Activated CD4-positive, alpha-beta T cell treated with anti-CD3 and anti-CD28 coated beads, Interleukin-2, Interleukin-6, amounts not matched to agents 100 ng/mL and 50 ng/mL, durations not matched to agents 16 hours and 8 hours (primary cell): ENCODE results near the gene STX7.

Source experiments
- DNase-seq: peaks from one replicate; pipeline ENCODE4 v3.0.0-alpha.2; 2020

The STX7 gene

DNA sequence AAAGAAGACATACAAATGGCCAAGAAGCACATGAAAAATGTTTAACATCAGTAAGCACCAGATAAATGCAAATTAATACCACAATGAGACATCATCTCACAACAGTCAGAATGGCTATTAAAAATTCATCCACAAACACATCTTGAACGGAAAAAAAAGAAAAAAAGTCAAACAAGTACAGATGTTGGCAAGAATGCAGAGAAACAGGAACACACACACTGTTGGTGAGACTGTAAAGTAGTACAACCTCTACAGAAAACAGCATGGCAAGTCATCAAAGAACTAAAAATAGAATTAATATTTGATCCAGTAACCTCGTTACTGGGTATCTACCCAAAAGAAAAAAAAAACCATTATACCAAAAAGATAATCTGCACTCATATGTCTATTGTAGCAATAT, 6.5 kb downstream of the STX7 start:
- DNase-seq = no peak

GRCh38 chr6:132505158-132505557, 7.8 kb downstream of the STX7 start:
- no peak for DNase-seq

- DNase-seq = no peak
Observed at GRCh38 chr6:132504757-132505156, 8.2 kb downstream of the STX7 start.

GRCh38 chr6:132499757-132500156, 13.2 kb downstream of the STX7 start:
- no peak for DNase-seq

GRCh38 chr6:132498638-132499037, 14.3 kb downstream of the STX7 start:
- no peak for DNase-seq

GRCh38 chr6:132496519-132497180, 16.3 kb downstream of the STX7 start:
- no peak for DNase-seq

GRCh38 chr6:132495604-132496079, 17.3 kb downstream of the STX7 start:
- DNase-seq = peak; percentile 27

GRCh38 chr6:132494954-132495353, 18.0 kb downstream of the STX7 start:
- peak; percentile 28 for DNase-seq

GRCh38 chr6:132491881-132492280, 21.0 kb downstream of the STX7 start:
- DNase-seq = no peak

DNA sequence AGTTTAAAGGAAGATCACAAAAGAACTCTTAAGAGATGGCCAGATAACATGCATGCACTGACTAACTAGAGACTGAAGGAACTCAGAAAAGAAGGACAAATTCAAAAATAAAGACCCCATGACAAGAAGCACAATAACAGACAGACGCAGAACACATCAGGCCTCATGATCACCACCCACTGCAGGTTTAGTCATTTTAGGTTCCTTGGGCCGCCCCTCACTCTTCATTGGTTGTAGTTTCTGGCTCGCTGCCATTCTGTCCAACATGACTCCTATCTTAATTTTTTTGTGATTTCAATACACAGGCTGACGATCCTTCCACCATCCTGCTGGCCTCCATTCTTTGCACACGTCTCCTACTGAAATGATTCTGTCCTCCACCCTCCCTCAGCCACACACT, 21.6 kb downstream of the STX7 start:
- no peak for DNase-seq

DNA sequence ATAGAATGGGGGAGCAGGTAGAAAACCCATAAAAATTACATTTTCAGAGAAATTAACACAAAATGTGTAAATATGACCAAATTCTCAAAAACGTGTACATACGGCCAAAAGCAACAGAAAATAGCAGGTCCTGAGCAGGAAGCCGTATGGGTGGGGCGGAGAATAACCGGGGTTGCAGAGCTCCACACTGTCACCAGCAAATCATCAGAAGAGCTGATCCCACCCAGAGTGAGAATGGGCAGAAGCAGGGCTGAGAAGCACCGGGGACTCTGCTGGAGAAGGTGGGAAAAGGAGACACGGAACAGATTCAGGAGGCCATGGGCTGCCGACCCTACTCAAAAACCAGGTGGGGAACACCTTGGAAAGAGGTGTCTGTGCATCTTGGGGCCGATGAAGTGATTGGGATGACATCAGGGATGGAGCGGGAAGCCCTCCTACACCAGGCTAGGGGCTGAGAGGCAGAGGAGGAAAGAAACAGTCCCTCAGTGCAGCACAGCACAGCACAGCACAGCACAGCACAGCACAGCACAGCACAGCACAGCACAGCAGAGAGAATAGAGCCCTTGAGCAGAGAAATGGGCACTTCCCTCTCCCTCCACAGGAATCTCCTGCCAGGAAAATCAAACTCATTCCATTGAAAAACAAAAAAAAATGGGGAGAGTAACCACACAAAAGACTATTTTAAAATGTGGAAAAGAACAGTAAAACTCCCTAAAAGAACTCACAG, 22.3 kb downstream of the STX7 start:
- no peak for DNase-seq

DNA sequence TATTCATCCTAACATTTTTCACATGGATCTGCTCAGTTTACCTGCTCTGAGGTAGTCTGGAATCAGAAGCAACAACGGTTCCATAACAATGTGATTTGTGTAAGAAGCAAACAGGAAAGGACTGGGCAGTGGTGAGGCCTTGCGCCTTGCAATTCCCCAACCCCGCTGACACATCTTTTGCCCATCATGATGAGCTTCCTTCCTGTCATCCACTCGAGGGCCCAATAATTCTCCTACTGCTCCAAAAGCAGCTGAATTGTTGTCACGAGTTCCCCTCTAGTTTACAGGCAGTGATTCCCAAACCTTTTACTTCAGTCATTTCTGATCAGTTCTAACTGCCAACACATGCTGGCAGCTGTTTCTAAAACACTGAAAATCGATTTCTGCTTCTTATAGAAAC, 22.9 kb downstream of the STX7 start:
- DNase-seq = no peak

DNA sequence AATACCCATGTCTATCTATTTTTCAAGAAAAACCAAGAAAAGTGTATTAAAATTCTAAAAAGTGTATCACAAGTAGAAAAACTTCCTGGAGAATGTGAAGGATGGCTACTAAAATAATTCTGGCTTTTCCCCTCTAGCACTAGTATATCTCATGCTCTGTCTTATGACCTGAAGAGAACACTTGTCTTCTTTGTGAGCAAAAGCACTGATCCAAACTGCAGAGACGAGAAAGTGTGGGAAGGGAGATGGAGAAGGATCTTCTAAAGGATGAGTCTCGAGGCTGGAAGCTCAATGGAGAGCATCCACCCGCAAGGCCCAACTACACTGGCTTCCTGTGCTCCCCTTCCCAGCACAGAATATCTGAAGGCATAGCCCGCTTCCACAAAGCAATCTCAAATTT, 23.5 kb downstream of the STX7 start:
- DNase-seq = no peak

DNA sequence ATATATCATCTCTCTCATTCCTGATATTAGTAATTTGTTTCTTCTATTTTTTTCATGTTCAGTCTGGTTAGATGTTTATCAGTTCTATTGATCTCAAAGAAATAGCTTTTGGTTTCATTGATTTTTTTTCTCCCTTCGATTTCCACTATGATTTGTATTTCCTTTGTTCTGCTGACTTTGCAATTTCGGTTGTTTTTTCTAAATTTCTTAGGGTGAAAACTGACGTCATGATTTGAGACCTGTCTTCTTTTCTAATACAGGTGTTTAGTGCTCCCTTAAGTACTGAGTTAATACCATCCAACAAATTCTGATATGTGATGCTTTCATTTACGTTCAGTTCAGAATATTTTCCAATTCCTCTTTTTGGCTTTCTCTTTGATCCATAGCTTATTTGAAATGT, 25.2 kb downstream of the STX7 start:
- no peak for DNase-seq

DNA sequence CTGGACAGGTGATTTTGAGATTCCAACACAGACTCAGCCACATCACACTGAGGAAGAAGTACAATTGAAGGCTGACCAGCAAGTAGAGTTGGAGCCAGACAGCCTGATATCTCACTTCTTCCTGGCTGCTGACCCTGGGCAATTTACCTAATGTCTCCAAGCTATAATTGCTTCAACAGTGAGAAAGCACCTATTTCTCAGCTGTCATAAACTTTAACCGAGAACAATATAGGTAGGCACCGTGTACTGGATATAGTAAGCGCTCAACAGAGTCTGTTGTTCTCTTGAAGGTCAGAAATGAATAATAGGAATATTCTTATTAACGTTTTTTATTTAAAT, 28.3 kb downstream of the STX7 start:
- DNase-seq = no peak

- peak; percentile 69 for DNase-seq
Observed at GRCh38 chr6:132483779-132484679, 28.9 kb downstream of the STX7 start.

- no peak for DNase-seq
Observed at GRCh38 chr6:132482581-132482980, 30.3 kb downstream of the STX7 start.

GRCh38 chr6:132481189-132481588, 31.7 kb downstream of the STX7 start:
- no peak for DNase-seq

GRCh38 chr6:132479131-132479530, 33.8 kb downstream of the STX7 start:
- DNase-seq = no peak

DNA sequence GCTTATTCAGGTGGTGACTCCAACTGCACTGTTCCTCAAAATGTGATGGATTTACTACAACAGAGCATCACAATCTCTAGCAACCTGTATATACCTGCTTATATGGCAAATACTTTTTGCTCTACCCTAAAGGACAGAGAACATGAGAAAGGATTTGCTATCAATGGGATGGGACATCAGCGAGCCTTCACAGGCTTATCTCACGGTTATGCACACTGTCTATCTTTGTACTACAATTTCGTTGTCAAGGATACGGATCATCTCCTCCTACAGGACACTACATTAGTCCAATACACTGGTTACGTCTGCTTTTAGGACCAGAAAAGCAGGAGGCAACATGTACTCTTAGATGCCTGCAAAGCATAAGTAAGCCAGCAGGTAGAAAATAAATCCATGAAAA, 34.2 kb downstream of the STX7 start:
- no peak for DNase-seq

DNA sequence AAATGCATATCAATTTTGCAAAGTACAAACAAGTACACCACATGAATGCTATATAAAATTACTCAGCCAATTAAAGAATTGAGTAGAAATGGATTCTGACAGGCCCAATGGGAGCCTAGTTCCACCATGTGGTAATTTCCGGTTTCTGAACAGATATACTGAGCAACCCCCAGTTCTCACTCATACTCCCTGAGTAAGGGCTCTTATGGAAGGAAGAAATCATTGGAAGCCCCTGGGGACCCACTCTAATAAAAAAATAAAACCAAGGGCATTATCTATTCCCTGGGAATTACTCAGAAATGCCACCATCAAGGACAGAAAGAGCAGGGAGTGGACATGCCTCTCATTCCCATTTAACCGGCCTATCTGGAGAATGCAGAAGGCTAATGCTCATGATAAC, 34.6 kb downstream of the STX7 start:
- no peak for DNase-seq

- no peak for DNase-seq
Observed at GRCh38 chr6:132476688-132477087, 36.2 kb downstream of the STX7 start.

DNA sequence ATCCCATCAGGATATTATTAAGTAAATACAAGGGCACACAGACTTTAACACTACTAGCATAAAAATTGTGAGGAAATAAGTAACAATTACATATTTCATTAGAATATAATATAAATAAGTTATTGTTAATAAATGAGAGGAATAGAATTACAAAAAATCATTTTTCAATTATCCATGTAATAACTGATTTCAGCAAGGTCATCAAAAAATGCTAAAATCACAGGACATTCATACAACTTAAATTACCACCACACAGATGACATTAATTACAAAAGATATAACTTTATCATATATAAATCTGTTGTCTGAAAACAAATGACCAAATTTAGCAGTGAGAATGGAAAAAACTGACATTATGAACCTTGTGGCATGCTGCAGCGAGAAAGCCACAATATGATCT, 37.0 kb downstream of the STX7 start:
- no peak for DNase-seq

- no peak for DNase-seq
Observed at GRCh38 chr6:132471787-132472186, 41.1 kb downstream of the STX7 start.
